Peyer's patch (tissue), 4 donors: ENCODE data around the gene GSAP.

Experiments used
- CTCF ChIP-seq, 6 experiments: fragments of 450-650 bp in 4 of 6; fragments of 200-600 bp in 2 of 6; sonication (generic) in 1 of 6; IDR thresholded peaks; one replicate each; pipeline ENCODE4 v1.5.1; 2017 to 2019; ENCODE audit warnings: antibody characterized with exemption in 6 of 6, mild to moderate bottlenecking in 3 of 6, moderate library complexity in 1 of 6
- POLR2A ChIP-seq, 2 donors: fragments of 450-650 bp; IDR thresholded peaks; one replicate each; pipeline ENCODE4 v1.5.1; 2017; ENCODE audit warnings: antibody characterized with exemption in 2 of 2, mild to moderate bottlenecking in 2 of 2, moderate library complexity in 2 of 2

- TF ChIP-seq CTCF (IDR thresholded peaks at IDR 0.05) (no peak), POLR2A (IDR thresholded peaks at IDR 0.05) (no peak)
Observed at GRCh38 chr7:77455321-77455720, 39.2 kb upstream of the GSAP start.
